H1 (cell line): Measurements from ENCODE around the gene SLC6A17. TPM values are rescaled to one million over a fixed set of nuclear protein-coding genes. Genes with fewer than 3 reads are reported as not detected.

Experiments
- CTCF ChIA-PET: fragments of 300-600 bp; sonication (Branson Sonifier 250); formaldehyde crosslinking; loops from one replicate; lab custom pipeline; 2021; ENCODE audit not compliant: partially characterized antibody; lab: Charles Lee
- POLR2A ChIA-PET: fragments of 300-600 bp; sonication (Branson Sonifier 250); formaldehyde crosslinking; loops from one replicate; lab custom pipeline; 2021; ENCODE audit warnings: inconsistent platforms; ENCODE audit not compliant: partially characterized antibody; lab: Charles Lee
- DNase-seq, 2 experiments: peaks; one replicate each; pipeline versions ENCODE4 v3.0.0 to v3.0.0-alpha.2; 2010 to 2022; ENCODE audit warnings: low spot score in 2 of 2, low read depth in 1 of 2, mixed read lengths in 1 of 2
- FAIRE-seq: peaks from 2 replicates; lab custom pipeline; 2011; peaks lifted over from hg19 to GRCh38; lab: Jason Lieb, UNC
- H2AFZ ChIP-seq: 2 replicates; pipeline ENCODE4 v1.8.1; 2012; ENCODE audit warnings: low read length, inconsistent platforms
- H2AK5ac ChIP-seq: 2 replicates; pipeline ENCODE4 v1.6.1; 2013; ENCODE audit warnings: low read depth, low read length
- H2BK120ac ChIP-seq: replicated peaks from 2 replicates; pipeline ENCODE3; 2013; ENCODE audit warnings: low read depth, low read length, inconsistent platforms
- H2BK12ac ChIP-seq: 2 replicates; pipeline ENCODE4 v1.6.1; 2013; ENCODE audit warnings: low read depth, low read length
- H2BK15ac ChIP-seq: 2 replicates; pipeline ENCODE4 v1.6.1; 2013; ENCODE audit warnings: low read length
- H2BK20ac ChIP-seq: 2 replicates; pipeline ENCODE4 v1.6.1; 2013; ENCODE audit warnings: low read length
- H2BK5ac ChIP-seq: 2 replicates; pipeline ENCODE4 v1.6.1; 2013; ENCODE audit warnings: low read depth, low read length
- H3K14ac ChIP-seq: 2 replicates; pipeline ENCODE4 v1.6.1; 2013; ENCODE audit warnings: inconsistent platforms; ENCODE audit not compliant: insufficient read length
- H3K18ac ChIP-seq: 2 replicates; pipeline ENCODE4 v1.6.1; 2013; ENCODE audit warnings: low read length; ENCODE audit errors: extremely low read depth
- H3K23ac ChIP-seq: 2 replicates; pipeline ENCODE4 v1.6.1; 2013; ENCODE audit warnings: inconsistent platforms; ENCODE audit not compliant: insufficient read length
- H3K23me2 ChIP-seq: 2 replicates; pipeline ENCODE4 v1.6.1; 2013; ENCODE audit warnings: low read depth, low read length
- H3K27ac ChIP-seq: 2 replicates; pipeline ENCODE4 v1.6.1; 2011; ENCODE audit warnings: low read depth, low read length, inconsistent platforms
- H3K27me3 ChIP-seq, 4 experiments: replicated peaks in 1 of 4; 1 replicate in 1 of 4; 2 replicates in 3 of 4; pipeline versions ENCODE4 v1.6.1 to v1.8.1; 2011 to 2013; ENCODE audit warnings: low read length in 3 of 4, mild to moderate bottlenecking in 3 of 4, inconsistent platforms in 2 of 4, mixed read lengths in 2 of 4, moderate library complexity in 1 of 4; ENCODE audit not compliant: control insufficient read depth in 3 of 4, insufficient read depth in 3 of 4; ENCODE audit errors: extremely low read depth in 1 of 4
- H3K36me3 ChIP-seq, 4 experiments: 2 replicates each; pipeline versions ENCODE4 v1.6.1 to v1.8.1; 2011 to 2013; ENCODE audit warnings: mild to moderate bottlenecking in 4 of 4, low read length in 3 of 4, moderate library complexity in 2 of 4, control low read depth in 1 of 4, inconsistent platforms in 1 of 4; ENCODE audit not compliant: insufficient read depth in 4 of 4, control insufficient read depth in 2 of 4
- H3K4ac ChIP-seq: replicated peaks from 2 replicates; pipeline ENCODE3; 2013; ENCODE audit warnings: low read length, low read depth, mixed read lengths, inconsistent platforms; ENCODE audit not compliant: insufficient read length
- H3K4me1 ChIP-seq, 4 experiments: replicated peaks in 1 of 4; 1 replicate in 1 of 4; 2 replicates in 3 of 4; pipeline versions ENCODE4 v1.6.1 to v1.8.1; 2011 to 2013; ENCODE audit warnings: low read length in 3 of 4, inconsistent platforms in 2 of 4, mixed read lengths in 1 of 4; ENCODE audit not compliant: insufficient read depth in 4 of 4, control insufficient read depth in 3 of 4
- H3K4me2 ChIP-seq, 2 experiments: 2 replicates each; pipeline versions ENCODE4 v1.6.1 to v1.8.1; 2011 to 2013; ENCODE audit warnings: low read depth in 2 of 2, low read length in 2 of 2, control low read depth in 1 of 2, inconsistent platforms in 1 of 2, mild to moderate bottlenecking in 1 of 2; ENCODE audit not compliant: insufficient read depth in 1 of 2
- H3K4me3 ChIP-seq, 4 experiments: fragments of 200-600, 300-600 bp in 1 of 4; sonication (generic), shearing (Covaris generic), sonication (Bioruptor Twin) in 1 of 4; 2 replicates each; pipeline versions ENCODE4 v1.5.1 to v1.8.1; 2011 to 2016; ENCODE audit warnings: low read length in 4 of 4, low read depth in 3 of 4, control low read depth in 2 of 4, inconsistent platforms in 2 of 4, mild to moderate bottlenecking in 2 of 4, mixed read lengths in 1 of 4, moderate library complexity in 1 of 4; ENCODE audit not compliant: insufficient read depth in 2 of 4; ENCODE audit errors: extremely low read depth in 1 of 4
- H3K56ac ChIP-seq: replicated peaks from 2 replicates; pipeline ENCODE3; 2013; ENCODE audit warnings: low read depth, mild to moderate bottlenecking, mixed read lengths, low read length, inconsistent platforms; ENCODE audit not compliant: insufficient read length
- H3K79me1 ChIP-seq: 2 replicates; pipeline ENCODE4 v1.6.1; 2013; ENCODE audit warnings: low read depth, low read length, control low read depth
- H3K79me2 ChIP-seq, 2 experiments: 2 replicates each; pipeline versions ENCODE4 v1.6.1 to v1.8.1; 2012 to 2013; ENCODE audit warnings: low read length in 2 of 2, mild to moderate bottlenecking in 2 of 2, inconsistent platforms in 1 of 2; ENCODE audit not compliant: insufficient read depth in 2 of 2, control insufficient read depth in 1 of 2
- H3K9ac ChIP-seq, 4 experiments: replicated peaks in 1 of 4; 1 replicate in 1 of 4; 2 replicates in 3 of 4; pipeline versions ENCODE4 v1.6.1 to v1.8.1; 2011 to 2013; ENCODE audit warnings: low read depth in 3 of 4, low read length in 3 of 4, control low read depth in 2 of 4, mild to moderate bottlenecking in 2 of 4, moderate library complexity in 2 of 4, inconsistent platforms in 1 of 4; ENCODE audit errors: extremely low read depth in 1 of 4
- H3K9me3 ChIP-seq, 2 experiments: 2 replicates each; pipeline versions ENCODE4 v1.6.1 to v1.8.1; 2012 to 2013; ENCODE audit warnings: mild to moderate bottlenecking in 2 of 2, moderate library complexity in 2 of 2, control low read depth in 1 of 2, inconsistent platforms in 1 of 2, low read depth in 1 of 2, low read length in 1 of 2, mixed read lengths in 1 of 2; ENCODE audit not compliant: insufficient read depth in 2 of 2
- H4K20me1 ChIP-seq, 2 experiments: replicated peaks in 1 of 2; 2 replicates each; pipeline versions ENCODE3 to v1.8.1; 2011 to 2013; ENCODE audit warnings: inconsistent platforms in 2 of 2, low read length in 2 of 2, mild to moderate bottlenecking in 1 of 2; ENCODE audit not compliant: insufficient read depth in 2 of 2, control insufficient read depth in 1 of 2
- H4K5ac ChIP-seq: 2 replicates; pipeline ENCODE4 v1.6.1; 2013; ENCODE audit warnings: low read length, low read depth, mixed read lengths, inconsistent platforms; ENCODE audit not compliant: insufficient read length
- H4K8ac ChIP-seq: 2 replicates; pipeline ENCODE4 v1.8.0; 2013; ENCODE audit warnings: mild to moderate bottlenecking, moderate library complexity, low read length, inconsistent platforms; ENCODE audit not compliant: insufficient read depth; ENCODE audit errors: extremely low read depth
- H4K91ac ChIP-seq: replicated peaks from 2 replicates; pipeline ENCODE3; 2013; ENCODE audit warnings: low read length, mixed read lengths, inconsistent platforms; ENCODE audit not compliant: insufficient read length
- FOSL1 ChIP-seq: IDR thresholded peaks from 2 replicates; pipeline ENCODE4 v1.6.1; 2011; ENCODE audit warnings: mild to moderate bottlenecking, low read depth, low read length, moderate library complexity; ENCODE audit not compliant: insufficient read depth
- HDAC2 ChIP-seq, 2 experiments: fragments of 300-600 bp in 1 of 2; sonication (generic) in 1 of 2; IDR thresholded peaks; 2 replicates each; pipeline ENCODE4 v1.6.1; 2011 to 2012; ENCODE audit warnings: low read depth in 2 of 2, low read length in 2 of 2, mild to moderate bottlenecking in 2 of 2, moderate library complexity in 2 of 2, borderline replicate concordance in 1 of 2, inconsistent platforms in 1 of 2
- JUN ChIP-seq: IDR thresholded peaks from 2 replicates; pipeline ENCODE4 v1.6.1; 2011; ENCODE audit warnings: low read depth, mild to moderate bottlenecking, improper control_type of control experiment, low read length
- KDM1A ChIP-seq: fragments of 200-600, 300-600 bp; sonication (generic); IDR thresholded peaks from 2 replicates; pipeline ENCODE4 v1.7.1; 2016; ENCODE audit warnings: mild to moderate bottlenecking, low read length, borderline replicate concordance
- NRF1 ChIP-seq: IDR thresholded peaks from 2 replicates; pipeline ENCODE4 v1.6.1; 2011; ENCODE audit warnings: mild to moderate bottlenecking, low read depth, low read length, improper control_type of control experiment
- POLR2AphosphoS5 ChIP-seq: IDR thresholded peaks from 2 replicates; pipeline ENCODE4 v1.6.1; 2011; ENCODE audit warnings: low read depth, low read length
- RAD21 ChIP-seq, 2 experiments: IDR thresholded peaks in 1 of 2; conservative IDR thresholded peaks in 1 of 2; 2 replicates each; pipeline ENCODE4 v1.6.1; 2011; ENCODE audit warnings: low read depth in 2 of 2, low read length in 2 of 2, improper control_type of control experiment in 1 of 2, inconsistent platforms in 1 of 2, mild to moderate bottlenecking in 1 of 2, moderate library complexity in 1 of 2
- RNF2 ChIP-seq: fragments of 200-900, 300-1000 bp; sonication (generic); IDR thresholded peaks from 2 replicates; pipeline ENCODE4 v1.7.1; 2016; ENCODE audit warnings: borderline replicate concordance, low read depth, mild to moderate bottlenecking, antibody characterized with exemption, low read length; ENCODE audit not compliant: poor library complexity, severe bottlenecking; ENCODE audit errors: missing control alignments
- TAF7 ChIP-seq: optimal IDR thresholded peaks from 2 replicates; pipeline ENCODE3; 2011; ENCODE audit warnings: low read depth, mild to moderate bottlenecking, inconsistent platforms, low read length, moderate library complexity, borderline replicate concordance
- TCF12 ChIP-seq: IDR thresholded peaks from 2 replicates; pipeline ENCODE4 v1.6.1; 2011; ENCODE audit warnings: low read depth, mild to moderate bottlenecking, low read length
- WGBS, 2 experiments: shearing (Covaris generic) in 1 of 2; methylation state at CpG; one replicate each; pipeline versions ENCODE4 v1.1.6 to v1.1.7; 2013 to 2015; ENCODE audit warnings: low lambda C conversion rate in 2 of 2, mixed read lengths in 2 of 2, inconsistent platforms in 1 of 2, low coverage in 1 of 2, missing lambda C conversion rate in 1 of 2; ENCODE audit not compliant: insufficient replicate concordance in 2 of 2, insufficient coverage in 1 of 2, insufficient read length in 1 of 2; ENCODE audit errors: extremely low coverage in 1 of 2, missing lambda C conversion rate in 1 of 2; 5-methylcytosine and 5-hydroxymethylcytosine counted together
- polyA plus RNA-seq, 7 experiments: library from polyadenylated mRNA; depleted of rRNA in 3 of 7; stranded (reverse) in 5 of 7; unstranded in 2 of 7; fragments of >200 nt in 5 of 7; fragments of 200-250 nt in 2 of 7; gene quantifications; 1 replicate in 5 of 7; 2 replicates in 1 of 7; 4 replicates in 1 of 7; pipeline versions ENCODE4 v1.2.1 to v1.2.3, GENCODE V29; 2011 to 2013; ENCODE audit warnings: missing spikeins in 2 of 7, mixed read lengths in 2 of 7
- total RNA-seq: library from RNA; stranded (reverse); fragmentation: NEBNext Ultra II Directional; extraction: Animal tissue kit (Norgen Biotek cat#: 25700); gene quantifications from 2 replicates; pipeline ENCODE4 v1.2.1, GENCODE V29; 2021
- TF ChIP-seq, protein P1 (sequence below): IDR thresholded peaks from 2 replicates; pipeline ENCODE4 v1.6.1; 2011; ENCODE audit warnings: low read length, improper control_type of control experiment

SLC6A17 gene
- total and polyA plus RNA-seq, 2 of the 8 experiments (the other 6 are each of a cell fraction or from before 2014, with no cell fraction given), result 0.15 to 0.28 TPM

DNA sequence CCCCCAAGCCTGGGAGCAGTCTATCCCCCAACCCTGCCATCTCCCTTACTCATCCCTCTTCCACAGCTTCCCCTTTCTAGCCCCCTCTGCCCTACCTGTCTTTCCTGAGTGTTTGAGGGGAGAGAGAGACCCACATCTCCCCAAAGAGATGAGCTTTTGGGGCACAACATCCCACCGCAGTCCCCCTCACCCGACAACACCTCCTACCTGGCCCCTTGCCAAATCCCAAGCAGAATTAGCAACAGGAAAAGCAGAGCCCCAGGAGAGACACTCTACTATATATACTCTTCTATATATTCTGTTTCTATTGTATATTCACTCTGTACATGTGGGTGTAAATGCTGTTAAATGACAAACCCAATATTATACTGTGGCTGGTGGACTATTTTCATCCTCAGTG lies 49.9 kb downstream of the SLC6A17 start:
- no peaks in the 10 kb centered on the region; the same call in 1 of the 2 replicates for H3K79me1 ChIP-seq
- 0 out of 2 replicates have a peak overlapping the region, but pooled peaks have one; percentile 28 for H3K18ac ChIP-seq
- H4K5ac ChIP-seq, result no peak overlapping the region
- H3K9ac ChIP-seq, result no peak overlapping the region
- no peaks in the 10 kb centered on the region; the same call in 1 of the 2 replicates for H3K23me2 ChIP-seq
- H3K79me2 ChIP-seq, result no peaks in the 10 kb centered on the region
- no peak overlapping the region for H3K27ac ChIP-seq
- DNase-seq (no peak), FAIRE-seq (no peak)
- H4K20me1 ChIP-seq, result no peaks in the 10 kb centered on the region
- peaks cover 0 to 6% (median 4%) of the 10 kb centered on the region in 4 experiments; a peak in 4 of 7 replicates for H3K4me1 ChIP-seq
- WGBS, 2 experiments, result 86% methylated on average over 2 of the region's 2 CpGs; no CpG with 5 or more reads in 1 of the 2 experiments
- no peak overlapping the region for H3K4ac ChIP-seq
- no peaks in the 10 kb centered on the region for H3K27me3 ChIP-seq
- H2AK5ac ChIP-seq, result no peak overlapping the region
- H3K4me2 ChIP-seq, result no peak overlapping the region
- H3K9me3 ChIP-seq, result no peaks in the 10 kb centered on the region
- no peak overlapping the region for H3K14ac ChIP-seq
- POLR2A ChIA-PET, result interaction anchor here (1.0 to 1.1 kb wide), 2 partner anchors 12 to 34 kb away, joined by 3 read pairs; no protein-coding TSS in a partner anchor
- no peak overlapping the region for H3K56ac ChIP-seq
- no peak overlapping the region for H4K8ac ChIP-seq
- H2BK20ac ChIP-seq, result no peak overlapping the region
- H2BK15ac ChIP-seq, result no peak overlapping the region
- H2AFZ ChIP-seq, result no peak overlapping the region
- no peak overlapping the region for H2BK5ac ChIP-seq
- no peak overlapping the region for H4K91ac ChIP-seq
- H3K36me3 ChIP-seq, result no peaks in the 10 kb centered on the region
- CTCF ChIA-PET, result interaction anchor here (0.7 to 19.1 kb wide), 14 partner anchors 9 to 416 kb away, joined by 3 to 1001 read pairs (median 4); partner anchors contain the start of genes LAMTOR5 and RBM15
- no peak overlapping the region for H2BK120ac ChIP-seq
- H2BK12ac ChIP-seq, result no peak overlapping the region
- no peak overlapping the region for H3K4me3 ChIP-seq
- H3K23ac ChIP-seq, result no peak overlapping the region
- no peak for TF ChIP-seq JUN
- no peak for TF ChIP-seq POLR2AphosphoS5
- no peak for TF ChIP-seq RAD21 (IDR thresholded peaks at IDR 0.05 in 1 of 2, conservative IDR thresholded peaks at IDR 0.05 in 1 of 2; ENCODE audit: low read depth in 2 of 2, low read length in 2 of 2)
- TF ChIP-seq, protein P1, sequence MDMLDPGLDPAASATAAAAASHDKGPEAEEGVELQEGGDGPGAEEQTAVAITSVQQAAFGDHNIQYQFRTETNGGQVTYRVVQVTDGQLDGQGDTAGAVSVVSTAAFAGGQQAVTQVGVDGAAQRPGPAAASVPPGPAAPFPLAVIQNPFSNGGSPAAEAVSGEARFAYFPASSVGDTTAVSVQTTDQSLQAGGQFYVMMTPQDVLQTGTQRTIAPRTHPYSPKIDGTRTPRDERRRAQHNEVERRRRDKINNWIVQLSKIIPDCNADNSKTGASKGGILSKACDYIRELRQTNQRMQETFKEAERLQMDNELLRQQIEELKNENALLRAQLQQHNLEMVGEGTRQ, result no peak
- no peak for TF ChIP-seq HDAC2 (IDR thresholded peaks at IDR 0.05; ENCODE audit: borderline replicate concordance in 1 of 2, low read depth in 2 of 2, low read length in 2 of 2)
- no peak for TF ChIP-seq FOSL1
- no peak for TF ChIP-seq KDM1A
- TF ChIP-seq TCF12, result no peak
- TF ChIP-seq NRF1, result no peak
- TF ChIP-seq RNF2, result no peak
- TF ChIP-seq TAF7, result no peak
